Stimulated activated CD4-positive, alpha-beta T cell treated with anti-CD3 and anti-CD28 coated beads, Interleukin-1b, Interleukin-23, amount 100 ng/mL, for 1 hour (primary cell): Measurements from ENCODE around the gene LMAN2.
A peak's percentile ranks its signal among the peaks of the same experiment; 100 is the strongest.

Experiments
- DNase-seq, 2 donors: peaks; one replicate each; pipeline ENCODE4 v3.0.0-alpha.2; 2020; ENCODE audit warnings: low read depth in 2 of 2

Gene LMAN2, protein sequence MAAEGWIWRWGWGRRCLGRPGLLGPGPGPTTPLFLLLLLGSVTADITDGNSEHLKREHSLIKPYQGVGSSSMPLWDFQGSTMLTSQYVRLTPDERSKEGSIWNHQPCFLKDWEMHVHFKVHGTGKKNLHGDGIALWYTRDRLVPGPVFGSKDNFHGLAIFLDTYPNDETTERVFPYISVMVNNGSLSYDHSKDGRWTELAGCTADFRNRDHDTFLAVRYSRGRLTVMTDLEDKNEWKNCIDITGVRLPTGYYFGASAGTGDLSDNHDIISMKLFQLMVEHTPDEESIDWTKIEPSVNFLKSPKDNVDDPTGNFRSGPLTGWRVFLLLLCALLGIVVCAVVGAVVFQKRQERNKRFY

DNA sequence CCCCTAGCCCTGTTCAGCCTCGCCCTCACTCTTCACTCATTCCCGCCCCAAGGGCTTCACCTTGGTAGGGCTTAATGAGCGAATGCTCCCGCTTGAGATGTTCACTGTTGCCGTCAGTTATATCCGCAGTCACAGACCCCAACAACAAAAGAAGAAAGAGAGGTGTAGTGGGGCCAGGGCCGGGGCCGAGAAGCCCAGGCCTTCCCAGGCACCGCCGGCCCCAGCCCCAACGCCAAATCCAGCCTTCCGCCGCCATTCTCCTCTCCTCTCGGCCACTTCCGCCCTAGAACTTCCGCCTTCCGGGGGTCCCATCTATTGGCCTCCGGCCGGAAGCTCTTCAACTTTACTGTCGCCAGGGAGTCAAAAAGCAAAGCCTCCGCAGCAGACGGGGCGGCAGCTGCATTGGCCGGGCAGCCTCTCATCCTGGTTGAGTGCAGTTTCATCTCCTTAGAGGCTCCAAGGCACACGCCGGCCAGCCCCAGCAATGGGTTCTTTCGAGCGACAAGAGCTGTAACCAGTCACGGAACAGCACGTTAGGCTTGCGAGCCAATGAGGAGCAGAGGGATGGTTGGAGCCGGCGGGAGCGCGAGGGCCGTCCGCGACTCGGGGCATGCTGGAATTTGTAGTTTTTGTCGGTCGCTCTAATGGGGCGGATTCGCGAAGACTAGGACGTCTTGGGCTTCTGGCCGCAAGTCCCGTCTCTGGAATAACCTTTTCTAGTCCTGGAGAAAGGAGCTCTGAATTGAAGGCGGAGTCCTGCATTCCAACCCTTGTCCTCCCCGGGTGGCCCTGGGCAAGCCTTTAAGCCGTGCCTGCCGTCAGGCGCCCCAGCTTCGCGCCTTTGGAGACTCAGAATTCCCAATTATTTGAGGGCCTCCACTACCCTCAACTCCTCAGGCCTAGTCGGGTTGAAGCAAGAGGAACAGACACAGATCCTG, at the start of gene LMAN2:
TSS of gene LMAN2 (minus strand) at position 277 of the 938 bp plus-strand sequence. CDS start at position 256, 21 bp downstream.
- peak; percentile 61 to 72 for DNase-seq

DNA sequence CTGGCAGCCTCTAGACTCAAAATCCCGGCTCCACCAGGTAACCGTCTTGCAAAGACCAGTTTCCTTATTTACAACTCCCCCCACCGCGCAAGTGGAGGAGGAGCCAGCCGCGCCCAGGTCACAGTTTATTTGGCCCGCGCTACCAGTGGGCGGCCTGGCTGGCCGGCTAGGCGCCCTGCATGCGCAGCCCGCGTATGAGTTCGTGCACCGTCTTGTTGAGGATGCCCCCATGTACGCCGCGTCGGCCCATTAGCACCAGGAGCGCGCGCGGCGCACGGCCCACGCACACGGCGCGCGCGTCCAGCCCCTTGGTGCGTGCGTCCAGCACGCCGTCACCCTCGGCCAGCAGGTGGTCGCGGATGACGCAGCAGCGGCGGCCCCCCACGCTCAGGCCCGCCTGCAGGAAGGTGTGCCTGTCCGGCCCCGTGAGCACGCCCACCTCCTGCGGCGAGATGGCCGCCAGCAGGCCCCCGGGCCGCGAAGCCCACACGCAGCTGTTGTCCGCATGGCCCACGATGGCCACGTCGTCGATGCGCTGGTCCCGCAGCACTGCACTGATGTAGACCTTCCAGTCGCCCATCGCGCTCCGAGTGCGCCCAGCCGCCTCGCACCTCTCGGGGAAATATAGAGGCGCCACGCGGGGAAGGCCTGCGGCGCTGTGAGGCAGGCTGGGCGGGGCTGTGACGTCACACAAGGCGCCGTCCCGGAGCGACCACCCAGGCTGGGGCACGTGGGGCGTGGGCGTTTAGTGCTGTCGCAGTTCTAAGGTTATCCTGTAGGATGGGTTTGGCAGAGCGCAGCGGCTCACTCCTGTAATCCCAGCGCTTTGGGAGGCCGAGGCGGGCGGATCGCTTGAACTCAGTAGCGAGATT, 48.8 kb upstream of the LMAN2 start, which contains the start of gene PFN3:
TSS of gene PFN3 (minus strand) at position 665 of the 872 bp plus-strand sequence. CDS start at position 580, 85 bp downstream.
- no peak for DNase-seq

DNA sequence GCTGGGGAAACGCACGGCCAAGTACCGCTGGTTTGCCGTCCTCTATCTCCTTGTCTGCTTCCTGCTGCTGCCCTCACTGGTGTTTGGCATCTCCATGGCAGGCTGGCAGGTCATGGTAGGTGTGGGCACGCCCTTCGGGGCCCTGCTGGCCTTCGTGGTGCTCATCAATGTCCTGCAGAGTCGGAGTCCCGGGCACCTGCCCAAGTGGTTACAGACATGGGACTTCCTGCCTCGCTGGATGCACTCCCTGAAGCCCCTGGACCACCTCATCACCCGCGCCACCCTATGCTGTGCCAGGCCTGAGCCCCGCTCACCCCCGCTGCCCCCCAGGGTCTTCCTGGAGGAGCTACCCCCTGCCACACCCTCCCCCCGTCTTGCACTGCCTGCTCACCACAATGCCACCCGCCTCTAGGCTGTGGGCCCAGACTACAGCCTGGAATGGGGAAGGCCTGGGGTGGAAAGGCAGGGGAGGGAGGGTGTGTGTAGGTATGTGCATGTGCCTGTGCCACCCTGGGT, 46.5 kb upstream of the LMAN2 start:
- no peak for DNase-seq

DNA sequence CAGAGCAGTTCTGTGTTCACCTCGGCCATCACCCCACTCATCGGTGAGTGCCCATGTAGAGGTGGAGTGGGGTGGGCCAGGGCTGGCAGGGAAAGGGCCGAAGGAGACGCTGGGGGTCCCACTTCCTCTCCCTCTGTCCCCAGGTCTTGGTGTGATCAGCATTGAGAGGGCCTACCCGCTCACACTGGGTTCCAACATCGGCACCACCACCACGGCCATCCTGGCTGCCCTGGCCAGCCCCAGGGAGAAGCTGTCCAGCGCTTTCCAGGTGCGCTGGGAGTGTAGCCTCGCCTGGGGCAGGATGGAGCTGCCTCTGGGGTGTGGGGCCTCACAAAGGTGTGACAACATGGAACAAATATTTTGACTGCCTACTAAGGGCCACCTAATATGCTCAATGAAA, 45.3 kb upstream of the LMAN2 start:
- DNase-seq, result no peak

DNA sequence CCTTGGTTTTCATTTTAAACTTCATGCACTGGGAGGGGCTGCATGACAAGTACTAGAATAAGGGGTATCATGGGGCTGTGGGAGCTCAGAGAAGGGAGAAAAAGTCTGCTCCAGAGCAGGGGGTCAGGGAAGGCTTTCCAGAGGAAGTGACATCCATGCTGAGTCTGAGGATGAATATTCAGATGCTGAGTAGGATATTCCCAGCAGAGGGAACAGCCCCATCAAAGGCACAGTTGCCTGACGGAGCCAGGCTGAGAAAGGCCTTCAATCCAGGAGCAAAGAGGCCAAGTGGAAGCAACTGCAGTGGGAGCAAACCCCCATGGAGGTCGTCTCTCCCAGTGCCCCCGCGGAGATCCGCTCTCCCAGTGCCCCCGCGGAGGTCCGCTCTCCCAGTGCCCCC, 44.6 kb upstream of the LMAN2 start:
- DNase-seq, result no peak

DNA sequence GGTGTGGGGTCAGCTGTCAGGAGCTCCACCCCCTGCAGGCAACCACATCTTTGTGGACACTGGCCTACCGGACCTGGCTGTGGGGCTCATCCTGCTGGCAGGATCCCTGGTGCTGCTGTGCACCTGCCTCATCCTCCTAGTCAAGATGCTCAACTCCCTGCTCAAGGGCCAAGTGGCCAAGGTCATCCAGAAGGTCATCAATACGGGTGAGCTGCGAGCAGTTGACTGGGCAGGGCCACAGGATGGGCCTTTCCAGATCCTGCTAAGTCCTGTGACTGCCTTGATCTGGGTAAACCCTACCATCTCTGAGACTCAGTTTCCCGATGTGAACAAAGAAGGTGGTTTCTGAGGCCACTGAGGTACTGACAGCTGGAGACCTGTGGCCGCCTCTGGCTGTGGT, 42.5 kb upstream of the LMAN2 start:
- DNase-seq, result no peak

DNA sequence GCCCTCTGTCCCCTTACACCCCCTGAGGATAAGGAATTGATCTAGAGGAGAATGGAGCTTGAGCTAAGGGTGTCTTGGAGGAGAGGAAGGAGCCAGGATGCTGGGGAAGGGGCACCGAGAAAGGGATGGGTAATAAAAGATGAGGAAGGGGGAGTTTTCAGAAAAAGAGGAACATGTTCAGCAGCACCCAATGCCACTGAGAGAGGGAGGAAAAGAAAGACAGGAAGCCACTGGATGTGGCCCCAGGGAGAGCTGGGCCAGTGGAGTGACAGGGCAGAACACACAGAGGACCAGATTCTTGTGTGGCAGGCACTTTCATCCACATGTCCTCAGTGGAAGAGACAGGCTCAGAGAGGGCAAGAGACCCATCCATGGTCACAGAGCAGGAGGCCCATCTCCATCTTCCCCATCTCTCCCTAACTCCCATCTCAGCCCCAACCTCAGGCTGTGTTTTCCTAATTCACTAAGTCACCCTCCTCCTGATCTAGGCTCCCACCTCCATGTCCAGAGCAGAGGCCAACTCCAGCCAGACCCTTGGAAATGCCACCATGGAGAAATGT, 41.8 kb upstream of the LMAN2 start:
- DNase-seq, result no peak

DNA sequence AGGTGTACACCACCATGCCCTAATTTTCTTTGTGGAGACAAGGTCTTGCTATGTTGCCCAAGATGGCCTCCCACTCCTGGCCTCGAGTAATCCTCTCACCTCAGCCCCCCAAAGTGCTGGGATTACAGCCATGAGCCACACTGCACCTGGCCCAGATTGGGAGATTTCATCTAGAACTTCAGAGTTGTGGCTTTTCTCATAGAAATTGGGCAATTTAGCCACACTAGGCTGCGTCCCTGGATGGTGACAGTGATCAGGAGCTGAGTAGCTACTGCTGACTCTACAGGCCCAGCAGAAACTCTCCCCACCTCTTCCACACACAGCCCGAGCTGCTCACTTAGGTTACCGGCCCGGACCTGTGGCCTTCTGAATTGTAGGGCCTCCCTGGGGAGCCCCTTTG, 41.3 kb upstream of the LMAN2 start:
- DNase-seq, result no peak

DNA sequence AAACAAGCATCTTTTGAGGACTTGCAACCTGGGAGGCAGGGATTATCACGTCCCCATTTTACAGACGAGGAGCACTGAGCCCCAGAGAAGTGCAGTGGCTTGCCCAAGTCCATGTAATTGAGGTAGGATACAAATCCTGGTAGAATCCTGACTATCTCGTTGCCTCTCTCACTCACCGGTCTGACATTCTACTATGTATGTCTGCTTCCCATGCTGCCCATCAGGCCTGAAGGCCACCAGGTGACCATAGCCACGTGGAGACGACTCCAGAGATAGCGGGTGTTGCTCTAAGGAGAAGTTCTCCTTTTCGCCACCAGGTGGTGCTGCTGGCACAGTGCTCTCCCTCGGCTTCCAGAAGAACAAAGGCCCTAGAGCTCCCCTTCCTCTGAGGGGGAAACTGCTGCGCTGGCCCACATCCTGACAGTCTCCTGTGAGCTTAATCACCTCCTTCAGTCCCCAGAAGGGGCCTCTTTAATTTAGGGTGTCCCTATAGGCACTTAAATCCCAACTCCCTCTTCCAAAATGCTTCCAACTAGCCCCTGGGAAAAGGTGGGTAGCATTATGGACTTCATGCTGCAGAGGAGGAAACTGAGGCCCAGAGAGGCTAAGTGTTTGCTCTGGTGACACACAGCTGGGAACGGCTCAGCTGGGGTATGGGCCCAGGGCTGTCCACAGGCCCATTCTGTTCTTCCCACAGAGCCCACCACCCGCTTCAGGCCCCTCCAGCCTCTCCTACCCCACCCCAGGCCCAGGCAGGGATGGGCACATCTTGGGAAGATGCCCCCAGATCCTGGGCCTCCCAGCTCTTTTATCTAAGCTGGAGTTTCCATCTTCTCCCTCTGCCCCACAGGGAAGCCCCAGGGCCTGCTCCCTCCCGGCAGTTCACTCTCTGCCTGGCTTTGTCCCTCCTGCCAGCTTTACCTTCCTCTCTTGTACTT, 39.2 kb upstream of the LMAN2 start:
- peak; percentile 71 to 76 for DNase-seq

DNA sequence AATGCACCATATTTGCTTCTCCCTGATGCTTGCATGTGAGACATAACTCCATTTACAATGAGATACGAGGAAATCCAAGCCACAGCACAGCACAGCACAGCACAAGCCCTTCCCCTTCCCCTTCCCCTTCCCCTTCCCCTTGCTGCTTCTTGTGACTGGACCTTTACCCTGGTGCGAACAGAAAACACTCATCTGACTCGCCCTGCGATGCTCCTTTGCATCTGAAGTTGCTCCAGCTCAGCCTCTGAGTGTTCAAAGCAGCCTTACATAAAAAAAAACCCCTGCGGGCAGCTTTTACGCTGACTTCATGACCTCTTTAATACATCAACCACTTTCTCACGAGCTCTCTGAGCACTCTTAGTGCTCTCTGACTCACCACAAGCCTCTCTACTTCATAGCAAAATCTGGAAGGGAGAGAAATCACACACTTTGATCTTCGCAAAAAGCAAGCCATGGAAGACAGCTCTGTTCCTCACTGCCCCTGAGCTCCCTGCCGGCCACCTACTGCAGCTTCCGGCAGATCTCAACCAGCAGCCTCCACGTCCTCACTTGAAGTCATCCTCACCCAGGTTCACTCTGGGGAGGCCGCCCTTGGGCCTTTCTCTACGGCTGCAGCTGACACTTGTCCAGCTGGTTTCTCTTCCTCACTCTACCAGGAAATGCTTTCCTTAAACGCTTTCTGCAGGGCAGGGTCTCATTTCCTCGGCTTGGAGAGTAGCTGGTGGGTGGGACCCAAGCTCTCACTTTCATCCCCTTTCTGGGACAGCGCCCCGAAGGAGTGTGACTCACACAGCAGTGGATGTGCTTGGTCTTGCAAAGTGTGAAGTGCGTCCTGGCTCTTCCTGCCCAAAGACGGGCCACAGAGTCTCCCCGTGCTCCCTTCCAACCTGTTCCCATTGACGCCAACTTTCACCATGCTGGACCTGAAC, 38.0 kb upstream of the LMAN2 start:
- no peak for DNase-seq

DNA sequence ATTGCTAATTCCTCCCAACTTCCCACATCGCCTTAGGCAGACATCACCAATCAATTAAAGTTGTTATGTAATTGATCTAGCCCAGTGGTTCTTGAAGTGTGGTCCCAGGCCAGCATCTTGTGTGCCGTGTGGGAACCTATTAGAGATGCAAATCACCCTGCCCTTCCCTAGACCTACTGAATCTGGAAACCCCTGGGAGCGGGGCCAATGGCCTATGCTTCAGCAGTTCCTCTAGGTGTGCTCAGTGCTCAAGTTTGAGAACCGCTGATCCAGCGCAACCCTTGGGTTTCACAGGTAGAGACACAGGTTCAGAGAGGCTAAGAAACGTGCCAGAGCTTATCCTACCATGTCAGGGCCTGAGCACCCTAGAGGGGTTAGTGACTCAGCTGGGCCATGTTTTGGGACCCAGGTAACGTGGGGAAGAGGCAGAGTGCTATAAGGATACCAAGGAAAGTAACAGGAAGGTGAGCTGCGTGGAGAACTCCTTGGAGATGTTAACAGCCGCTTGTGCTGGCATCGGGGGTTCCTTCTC, 37.1 kb upstream of the LMAN2 start:
- DNase-seq, result no peak

DNA sequence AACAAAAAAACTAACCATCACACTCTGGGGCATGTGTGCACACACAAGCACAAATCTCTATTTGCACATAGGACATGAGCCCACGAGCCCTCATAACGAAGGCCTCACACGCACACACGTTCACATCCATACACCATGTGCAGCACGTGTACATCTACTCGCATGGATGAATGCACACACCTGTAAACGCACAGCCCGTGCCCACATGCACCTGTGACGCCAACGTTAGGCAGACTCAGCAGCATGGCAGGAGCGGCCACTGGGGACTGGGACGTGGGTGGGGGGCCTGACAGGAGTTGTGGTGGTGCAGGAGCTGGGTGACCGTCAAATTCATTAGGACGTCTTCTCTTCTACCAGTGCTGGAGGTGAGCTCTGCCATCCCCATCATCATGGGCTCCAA, 35.9 kb upstream of the LMAN2 start:
- DNase-seq, result no peak

DNA sequence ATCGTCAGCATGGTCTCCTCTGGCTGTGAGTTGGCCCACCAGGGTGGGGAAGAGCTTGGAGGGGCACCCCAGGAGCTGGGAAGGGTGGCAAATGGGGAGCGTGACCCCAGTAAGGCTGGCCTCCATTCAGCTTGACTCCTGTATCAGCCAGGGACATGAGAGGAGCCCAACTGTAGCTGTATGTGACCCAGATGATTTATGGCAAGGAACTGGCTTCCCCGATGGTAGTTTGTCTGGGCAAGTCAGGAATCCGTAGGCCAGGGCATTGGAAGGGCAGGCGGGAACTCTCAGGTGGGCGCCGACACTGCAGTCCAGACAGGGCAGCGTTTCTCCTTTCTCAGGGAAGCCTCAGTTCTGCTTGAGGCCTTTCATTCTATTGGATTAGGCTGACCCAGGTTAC, 35.1 kb upstream of the LMAN2 start:
- DNase-seq, result no peak

DNA sequence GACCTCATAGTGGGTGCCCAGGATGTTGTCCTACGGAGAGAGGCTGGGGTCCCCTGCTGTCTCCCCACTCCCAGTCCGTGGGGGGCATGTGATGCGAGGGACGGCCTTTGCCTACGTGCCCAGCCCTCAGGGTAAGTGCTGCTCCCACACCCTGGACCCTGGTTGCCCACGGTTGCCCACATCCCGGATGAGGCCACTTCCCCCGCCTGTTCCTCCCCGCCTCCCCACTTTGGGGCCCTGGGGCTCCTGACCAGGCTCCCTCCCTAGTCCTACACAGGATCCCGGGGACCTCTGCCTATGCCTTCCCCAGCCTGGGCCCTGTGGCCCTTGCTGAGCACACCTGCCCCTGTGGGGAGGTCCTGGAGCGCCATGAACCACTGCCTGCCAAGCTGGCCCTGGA, 34.3 kb upstream of the LMAN2 start:
- DNase-seq, result no peak

DNA sequence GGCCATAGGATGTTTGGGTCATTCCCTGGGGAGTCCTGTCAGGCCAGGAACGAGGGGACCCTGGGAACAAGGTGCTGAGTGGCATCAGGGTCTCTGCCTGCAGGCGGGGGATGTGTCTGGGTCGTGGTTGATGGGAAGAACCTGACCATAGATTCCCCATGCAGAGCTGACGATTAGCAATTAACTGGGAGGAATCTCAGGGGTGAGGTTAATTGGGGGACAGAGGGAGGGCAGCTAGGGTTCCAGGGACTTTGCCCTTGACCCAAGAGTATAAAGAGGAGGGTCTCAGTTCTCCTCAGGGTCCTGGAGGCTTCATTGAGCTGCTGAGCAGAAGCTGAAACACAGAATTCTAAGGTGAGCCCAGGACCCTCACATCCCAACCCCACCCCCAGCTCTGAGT, 32.7 kb upstream of the LMAN2 start, which contains the start of gene SLC34A1:
TSS of gene SLC34A1 (plus strand) at position 301 of the 400 bp plus-strand sequence. CDS start 1,308 bp downstream, outside the sequence.
- no peak for DNase-seq

DNA sequence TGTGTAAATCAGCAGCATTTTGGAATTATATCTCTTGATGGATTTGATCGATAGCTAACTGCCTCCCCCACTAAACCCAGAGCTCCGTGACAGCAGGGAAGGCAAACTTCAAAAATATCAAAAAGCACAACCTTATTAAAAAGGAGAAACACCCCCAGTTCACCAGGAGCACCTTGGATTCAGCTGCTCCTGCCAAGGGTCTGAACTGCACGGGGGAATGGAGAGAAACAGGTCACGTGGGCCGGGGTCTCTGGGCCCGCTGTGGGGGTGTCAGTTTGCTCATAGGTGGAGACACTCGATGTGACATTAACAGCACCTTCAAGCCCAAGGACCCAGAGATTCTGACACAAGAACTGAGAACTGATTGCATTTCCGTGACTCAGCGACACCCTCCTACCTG, 31.7 kb upstream of the LMAN2 start:
- no peak for DNase-seq

DNA sequence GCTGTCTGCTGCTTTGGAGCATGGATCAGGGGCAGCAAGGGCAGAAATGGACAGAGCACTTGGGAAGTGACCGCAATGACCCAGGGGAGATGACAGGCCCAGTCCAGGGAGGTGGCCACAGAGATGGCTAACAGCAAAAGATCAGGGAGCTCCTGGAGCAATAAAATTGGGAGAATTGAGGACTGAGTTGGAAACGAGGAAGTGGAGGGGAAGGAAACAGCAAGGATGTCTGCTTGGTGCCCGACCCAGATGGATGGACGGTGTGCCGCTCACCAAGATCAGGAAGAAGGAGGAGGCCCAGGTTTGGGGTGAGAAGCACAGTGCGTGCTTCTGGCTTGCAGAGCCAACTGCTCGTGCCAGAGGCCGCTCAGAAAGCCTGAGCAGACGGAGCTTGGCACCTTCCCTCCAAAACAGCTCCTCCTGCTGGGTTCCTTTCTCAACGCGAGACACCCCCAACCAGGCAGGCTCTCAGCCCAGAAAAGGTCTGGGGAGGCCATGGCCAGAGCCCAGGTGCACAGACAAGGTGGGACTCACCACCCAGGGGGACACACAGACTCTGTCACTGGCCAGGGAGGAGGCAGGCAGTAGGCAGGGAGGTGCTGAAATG, 31.1 kb upstream of the LMAN2 start:
- DNase-seq, result no peak

DNA sequence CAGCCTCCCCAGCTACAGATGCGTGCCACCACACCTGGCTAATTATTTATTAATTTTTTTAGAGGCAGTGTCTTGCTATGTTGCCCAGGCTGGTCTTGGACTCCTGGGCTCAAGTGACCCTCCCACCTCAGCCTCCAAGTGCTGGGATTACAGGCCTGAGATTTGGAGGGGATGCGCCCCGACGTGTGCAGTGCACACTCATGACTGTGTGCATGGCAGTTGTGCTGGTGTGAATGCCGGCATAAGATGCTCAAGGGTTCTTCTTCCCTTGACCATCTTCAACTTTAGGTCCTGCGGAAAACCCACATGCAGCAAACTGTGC, 29.3 kb upstream of the LMAN2 start:
- no peak for DNase-seq
